Measurements from ENCODE around the gene PAX2.

Gene PAX2

GRCh38 chr10:100838986-100839385 is 93.6 kb downstream of the PAX2 start:
- Histone ChIP-seq H3K27me3 (ENCODE audit: insufficient read depth, poor library complexity, severe bottlenecking) (peaks cover 10% of the 10 kb centered on the region), H3K27ac (replicated peaks) (no peak overlapping the region), H3K4me3 (replicated peaks; ENCODE audit: insufficient read depth, low read length) (no peak overlapping the region)
- TF ChIP-seq POLR2AphosphoS5 (IDR thresholded peaks at IDR 0.05; ENCODE audit: low read depth) (no peak), GABPA (IDR thresholded peaks at IDR 0.05; ENCODE audit: low read depth) (no peak), SPI1 (IDR thresholded peaks at IDR 0.05; ENCODE audit: borderline replicate concordance, low read depth) (no peak), REST (IDR thresholded peaks at IDR 0.05; ENCODE audit: insufficient replicate concordance, low read depth) (no peak), CTCF (IDR thresholded peaks at IDR 0.05; ENCODE audit: insufficient read depth, low read length) (no peak)
- peak; percentile 15 to 36 for DNase-seq (ENCODE audit: low read depth in 1 of 2, low spot score in 1 of 2)

GRCh38 chr10:100841528-100841927 is 96.1 kb downstream of the PAX2 start:
- no peak for TF ChIP-seq SPI1 (IDR thresholded peaks at IDR 0.05; ENCODE audit: borderline replicate concordance, low read depth)
- no peak for TF ChIP-seq POLR2AphosphoS5 (IDR thresholded peaks at IDR 0.05; ENCODE audit: low read depth)
- TF ChIP-seq REST (IDR thresholded peaks at IDR 0.05; ENCODE audit: insufficient replicate concordance, low read depth) = no peak
- TF ChIP-seq CTCF (IDR thresholded peaks at IDR 0.05; ENCODE audit: insufficient read depth, low read length) = no peak
- TF ChIP-seq GABPA (IDR thresholded peaks at IDR 0.05; ENCODE audit: low read depth) = no peak
- DNase-seq (ENCODE audit: low read depth in 1 of 2, low spot score in 1 of 2) = no peak
- no peak overlapping the region for H3K27ac ChIP-seq (replicated peaks)
- H3K27me3 ChIP-seq (ENCODE audit: insufficient read depth, poor library complexity, severe bottlenecking) = peaks cover 19% of the 10 kb centered on the region
- no peak overlapping the region for H3K4me3 ChIP-seq (replicated peaks; ENCODE audit: insufficient read depth, low read length)

- no peak for DNase-seq (ENCODE audit: low read depth in 1 of 2, low spot score in 1 of 2)
Observed at GRCh38 chr10:100847440-100847839, 102.1 kb downstream of the PAX2 start.

More at GRCh38 chr10:100847440-100847839, 102.1 kb downstream of the PAX2 start:
- no peak overlapping the region for H3K4me3 ChIP-seq (replicated peaks; ENCODE audit: insufficient read depth, low read length)
- H3K27me3 ChIP-seq (ENCODE audit: insufficient read depth, poor library complexity, severe bottlenecking) = peaks cover 17% of the 10 kb centered on the region
- H3K27ac ChIP-seq (replicated peaks) = no peak overlapping the region
- no peak for TF ChIP-seq SPI1 (IDR thresholded peaks at IDR 0.05; ENCODE audit: borderline replicate concordance, low read depth)
- TF ChIP-seq CTCF (IDR thresholded peaks at IDR 0.05; ENCODE audit: insufficient read depth, low read length) = no peak
- no peak for TF ChIP-seq POLR2AphosphoS5 (IDR thresholded peaks at IDR 0.05; ENCODE audit: low read depth)
- no peak for TF ChIP-seq REST (IDR thresholded peaks at IDR 0.05; ENCODE audit: insufficient replicate concordance, low read depth)
- no peak for TF ChIP-seq GABPA (IDR thresholded peaks at IDR 0.05; ENCODE audit: low read depth)
